GM11168 (cell line): ENCODE results near the gene FAM120B.

Experiments
- in situ Hi-C: fragments of 300-500 bp; cut with MboI; formaldehyde crosslinking; loops from one replicate; pipeline ENCODE4 v1.12.0; 2022; ENCODE audit warnings: low sequenced_read_pairs; ENCODE audit not compliant: unreplicated experiment

FAM120B gene

DNA sequence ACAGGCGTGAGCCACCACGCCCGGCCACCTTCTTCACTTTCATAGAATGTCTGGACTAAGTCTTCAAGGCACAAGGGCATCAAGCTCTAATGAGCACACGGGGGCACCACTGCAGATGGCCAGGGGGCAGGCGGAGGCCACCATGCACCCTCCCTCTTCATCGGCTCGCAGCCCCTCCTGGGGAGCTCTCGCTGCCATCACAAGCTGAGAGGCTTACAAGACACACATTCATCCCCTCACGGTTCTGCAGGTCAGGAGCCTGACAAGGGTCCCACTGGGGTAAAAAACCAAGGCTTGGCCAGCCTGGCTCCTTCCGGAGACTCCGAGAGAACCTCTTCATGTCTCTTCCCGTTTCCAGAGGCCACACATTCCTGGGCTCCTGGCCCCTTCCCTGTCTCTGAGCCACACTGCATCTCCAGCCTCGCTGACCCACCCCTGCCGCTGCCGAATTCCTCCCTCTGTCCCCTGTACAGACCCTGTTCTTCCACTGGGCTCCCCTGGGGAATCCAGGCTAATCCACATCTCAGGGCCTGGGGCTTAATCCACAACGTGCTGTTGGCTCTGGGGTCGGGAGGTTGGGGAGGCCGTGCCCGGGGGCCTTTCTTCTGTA is 35.5 kb upstream of the FAM120B start:
- in situ Hi-C loops: no loop called here

DNA sequence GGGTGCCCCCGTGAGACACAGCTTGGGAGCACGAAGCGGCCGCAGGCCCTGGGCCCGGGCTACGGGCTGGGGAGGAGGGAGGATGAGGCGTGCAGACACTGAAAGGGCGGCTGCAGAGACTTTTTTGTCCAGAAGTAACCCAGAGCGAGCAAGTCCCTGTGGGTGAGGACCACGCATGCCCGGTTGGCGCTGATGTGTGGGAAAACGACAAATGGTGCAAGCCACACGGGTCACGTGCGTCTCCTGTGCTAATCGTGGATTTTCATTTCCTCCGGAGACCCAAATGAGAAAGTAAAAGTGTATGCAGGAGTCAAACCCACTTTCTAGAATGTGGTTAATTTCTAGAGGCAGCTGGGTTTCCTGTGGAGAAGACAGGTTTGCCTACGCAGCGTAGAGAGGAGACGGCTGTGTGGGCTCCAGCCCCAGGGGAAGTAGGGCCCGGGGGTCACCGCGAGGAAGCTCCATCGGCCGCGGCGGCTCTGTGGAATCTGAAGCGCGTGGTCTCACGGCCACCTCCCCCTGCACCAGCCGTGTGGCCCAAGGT is 34.7 kb upstream of the FAM120B start:
- in situ Hi-C loops: no loop called here

DNA sequence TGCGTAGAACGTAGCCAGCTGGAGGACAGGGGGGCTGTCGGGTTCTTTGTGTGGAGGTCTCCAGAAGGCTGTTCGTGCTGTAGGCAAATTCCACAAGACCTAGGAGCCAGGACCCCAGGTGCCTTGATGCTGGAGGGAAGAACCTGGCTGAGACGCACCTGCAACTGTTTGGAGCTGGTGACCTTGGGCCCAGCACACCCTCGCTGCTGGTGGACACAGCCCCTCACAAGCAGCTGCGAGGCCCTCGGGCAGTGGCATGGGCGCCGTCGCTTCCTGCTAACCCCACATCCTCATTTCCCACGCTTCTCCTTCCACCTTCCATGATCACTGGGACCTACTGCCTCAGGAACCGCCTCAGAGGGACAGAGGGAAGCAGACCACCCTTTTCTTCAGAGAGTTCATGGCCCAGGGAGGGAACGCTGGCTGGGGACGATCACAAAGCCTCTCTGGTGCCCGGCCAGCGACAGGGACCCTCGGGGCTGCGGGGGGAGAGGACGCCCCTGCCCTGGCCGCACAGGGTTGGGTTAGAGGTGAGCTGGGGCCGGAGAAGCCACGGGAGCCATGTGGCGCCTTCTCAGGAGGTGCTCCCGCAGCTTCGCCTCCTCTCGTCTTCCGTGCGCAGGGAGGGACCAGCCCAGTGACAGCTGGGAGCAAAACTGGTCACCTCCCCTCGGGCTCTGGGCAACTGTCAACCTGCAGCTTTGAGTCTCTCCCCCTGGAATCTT is 34.1 kb upstream of the FAM120B start:
- in situ Hi-C loops: no loop called here

DNA sequence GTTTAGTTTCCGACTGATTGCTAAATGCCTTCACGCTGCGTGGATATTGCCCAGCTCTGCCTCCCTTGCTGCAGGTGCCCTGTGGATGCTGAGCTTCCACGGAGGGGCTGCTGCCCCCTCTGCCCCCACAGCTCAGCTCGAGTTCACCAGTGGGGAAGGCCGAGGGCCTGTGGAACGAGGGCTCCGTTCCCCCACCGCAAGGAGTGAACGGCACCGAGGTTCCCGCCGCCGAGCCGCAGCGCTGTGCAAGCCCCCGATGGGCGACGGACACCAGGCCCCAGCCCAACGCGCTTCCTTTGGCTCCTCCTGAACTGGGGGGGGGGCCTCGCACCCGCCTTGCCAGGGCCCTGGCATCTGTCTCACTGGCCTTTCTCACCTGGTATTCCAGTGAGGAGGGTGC is 33.4 kb upstream of the FAM120B start:
- in situ Hi-C loops: no loop called here

DNA sequence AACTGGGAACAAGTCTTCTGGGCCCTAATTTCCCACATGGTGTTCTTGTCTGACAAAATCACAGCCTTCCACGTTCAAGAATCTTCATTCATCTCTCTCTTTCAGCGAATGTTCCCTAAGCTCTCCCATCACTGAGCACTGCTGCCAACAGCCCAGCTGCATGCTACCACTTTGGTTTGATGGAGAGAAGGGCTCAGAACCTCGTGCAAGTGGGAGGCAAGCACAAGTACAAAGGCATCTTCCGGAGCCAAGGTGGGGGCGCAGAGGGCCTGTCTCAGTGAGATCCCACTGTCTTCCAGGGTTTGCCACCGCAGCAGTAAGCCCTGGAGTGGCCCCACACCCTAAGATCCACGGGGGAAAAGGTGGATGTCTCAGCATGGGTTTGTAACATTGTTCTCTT is 32.9 kb upstream of the FAM120B start:
- in situ Hi-C loops: no loop called here

DNA sequence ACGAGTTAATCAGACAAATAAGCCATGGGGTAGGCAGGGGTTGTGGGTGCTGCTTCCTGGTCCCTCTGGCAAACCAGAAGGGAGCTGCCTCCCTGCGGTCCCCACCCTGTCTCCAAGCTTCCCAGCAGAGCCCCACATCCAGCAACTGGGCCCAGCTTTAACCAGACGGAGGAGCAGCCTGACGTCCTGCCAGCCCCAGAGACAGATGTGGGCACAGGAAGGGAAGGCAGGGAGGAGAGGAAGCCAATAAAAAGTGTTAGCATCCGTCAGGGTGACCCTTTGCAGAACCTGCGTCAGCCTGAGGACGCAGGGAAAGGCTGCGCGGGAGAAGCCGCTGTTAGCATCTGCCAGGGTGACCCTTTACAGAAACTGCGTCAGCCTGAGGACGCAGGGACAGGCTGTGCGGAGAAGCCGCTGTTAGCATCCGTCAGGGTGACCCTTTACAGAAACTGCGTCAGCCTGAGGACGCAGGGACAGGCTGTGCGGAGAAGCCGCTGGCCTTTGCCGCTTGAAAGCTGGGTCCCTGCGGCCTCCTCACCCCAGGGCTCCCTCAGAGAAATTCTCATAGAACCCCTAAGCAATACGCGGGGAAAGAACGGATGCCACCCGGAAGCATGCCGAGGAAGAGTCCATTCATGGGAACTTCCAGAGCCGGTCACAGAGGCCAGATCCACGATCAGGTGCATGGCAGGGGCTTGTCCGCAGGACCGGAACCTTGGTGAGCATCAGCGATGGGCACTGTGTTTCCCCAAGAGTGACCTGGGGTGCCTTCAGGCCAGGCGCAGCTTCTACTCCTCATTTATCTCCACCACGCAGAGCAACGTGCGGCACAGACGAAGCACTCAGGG is 31.6 kb upstream of the FAM120B start:
- in situ Hi-C loops: no loop called here

DNA sequence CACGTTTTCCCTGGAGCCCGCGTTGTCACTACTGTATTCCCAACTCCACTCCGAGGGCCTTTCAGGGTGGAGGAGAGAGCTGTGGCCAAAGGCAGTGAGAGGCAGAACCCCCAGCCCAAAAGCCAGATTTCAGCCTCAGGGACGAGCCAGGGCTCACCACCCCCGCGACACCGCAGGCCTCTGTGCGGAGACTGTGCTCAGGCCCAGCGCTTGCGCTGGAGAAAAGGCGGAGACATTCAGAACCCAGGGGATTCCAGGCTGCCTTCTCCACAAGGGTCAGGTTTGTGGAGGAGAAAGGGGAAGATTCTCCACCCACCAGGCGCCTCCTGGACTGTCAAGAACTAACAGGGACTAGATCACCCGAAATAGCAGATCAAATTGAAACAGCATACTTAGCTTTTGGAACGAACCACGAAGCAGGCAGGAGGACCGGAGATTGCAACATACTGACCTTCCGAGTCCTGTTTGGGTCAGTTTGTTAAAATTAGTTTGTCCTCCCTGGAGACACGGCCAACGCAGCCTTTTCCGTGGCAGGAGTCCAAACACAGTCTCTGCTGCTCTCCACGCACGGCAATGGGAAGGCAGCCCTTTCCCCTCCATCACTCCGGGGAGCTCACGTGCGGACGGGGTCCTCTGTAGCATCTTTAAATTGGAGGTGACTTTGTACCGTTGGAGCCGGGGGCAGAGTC is 30.0 kb upstream of the FAM120B start:
- in situ Hi-C loops: no loop called here

DNA sequence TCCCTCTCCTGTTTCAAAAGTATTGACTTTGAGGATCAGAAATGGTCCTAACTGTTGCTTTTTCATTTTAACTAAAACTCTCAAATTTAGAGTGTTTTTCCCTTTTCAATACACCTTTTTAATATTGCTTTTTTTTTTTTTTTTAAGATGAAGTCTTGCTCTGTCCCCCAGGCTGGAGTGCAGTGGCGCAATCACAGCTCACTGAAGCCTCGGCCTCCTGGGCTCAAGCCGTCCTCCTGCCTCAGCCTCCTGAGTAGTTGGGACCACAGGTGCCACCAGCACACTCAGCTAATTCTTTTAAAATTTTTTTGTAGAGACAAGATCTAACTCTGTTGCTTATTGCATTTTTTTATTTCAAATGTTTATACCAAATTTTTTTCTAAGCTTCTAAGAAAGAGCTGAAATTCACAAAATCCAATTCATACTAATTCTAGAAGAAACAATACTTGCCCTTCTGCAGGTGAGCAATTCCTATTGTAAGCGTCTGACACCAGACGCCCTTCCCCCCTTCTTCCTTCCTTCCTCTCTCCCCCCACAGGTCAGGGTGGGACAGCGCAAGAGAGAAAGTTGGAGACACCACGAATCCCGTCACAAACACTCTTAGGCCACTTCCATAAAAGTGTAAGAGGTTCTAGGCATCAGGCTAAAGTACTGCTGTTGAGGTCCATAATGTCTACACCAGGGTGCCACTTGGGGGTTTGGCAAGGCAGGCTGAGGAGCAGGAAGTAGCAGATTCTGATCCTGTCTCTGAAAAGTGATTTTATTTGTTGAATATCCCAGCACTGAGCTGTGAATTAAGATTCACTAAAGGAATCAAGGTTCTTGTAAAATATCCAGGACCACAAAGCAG is 28.4 kb upstream of the FAM120B start:
- in situ Hi-C loops: no loop called here

DNA sequence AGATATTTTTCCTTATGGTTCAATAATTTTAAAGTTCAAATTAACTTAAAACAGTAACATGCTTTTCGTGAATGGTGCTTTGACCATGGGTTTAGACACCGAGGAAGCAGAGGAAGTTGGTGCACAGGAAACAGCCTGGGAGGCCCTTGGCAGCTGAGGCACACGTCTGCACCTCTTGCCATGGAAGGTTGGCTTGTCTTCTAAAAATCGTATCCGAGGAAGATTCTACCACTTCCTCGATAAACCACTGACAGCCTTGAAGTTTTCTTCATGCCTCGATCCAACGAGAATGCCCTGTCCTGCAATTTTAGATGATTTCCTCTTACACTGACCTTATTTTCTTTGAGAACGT is 27.8 kb upstream of the FAM120B start:
- in situ Hi-C loops: no loop called here

DNA sequence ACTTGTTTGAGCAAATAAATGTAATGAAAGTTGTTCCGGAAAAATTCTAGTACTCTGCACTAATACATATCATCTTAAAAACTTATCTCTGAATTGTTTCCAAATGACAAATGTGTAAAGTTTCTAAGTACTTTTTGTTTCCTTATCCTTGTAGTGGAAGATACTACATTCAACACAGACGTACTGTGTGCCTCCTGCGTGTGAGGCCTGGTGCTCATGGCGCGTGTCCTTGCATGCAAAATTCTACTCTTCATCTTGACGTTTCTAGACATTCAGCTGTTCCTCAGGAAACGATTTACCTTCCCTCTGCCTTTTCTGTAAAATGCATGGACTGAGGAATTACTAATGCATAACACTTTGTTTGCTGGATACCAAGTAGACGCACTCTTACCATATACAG is 27.1 kb upstream of the FAM120B start:
- in situ Hi-C loops: no loop called here

DNA sequence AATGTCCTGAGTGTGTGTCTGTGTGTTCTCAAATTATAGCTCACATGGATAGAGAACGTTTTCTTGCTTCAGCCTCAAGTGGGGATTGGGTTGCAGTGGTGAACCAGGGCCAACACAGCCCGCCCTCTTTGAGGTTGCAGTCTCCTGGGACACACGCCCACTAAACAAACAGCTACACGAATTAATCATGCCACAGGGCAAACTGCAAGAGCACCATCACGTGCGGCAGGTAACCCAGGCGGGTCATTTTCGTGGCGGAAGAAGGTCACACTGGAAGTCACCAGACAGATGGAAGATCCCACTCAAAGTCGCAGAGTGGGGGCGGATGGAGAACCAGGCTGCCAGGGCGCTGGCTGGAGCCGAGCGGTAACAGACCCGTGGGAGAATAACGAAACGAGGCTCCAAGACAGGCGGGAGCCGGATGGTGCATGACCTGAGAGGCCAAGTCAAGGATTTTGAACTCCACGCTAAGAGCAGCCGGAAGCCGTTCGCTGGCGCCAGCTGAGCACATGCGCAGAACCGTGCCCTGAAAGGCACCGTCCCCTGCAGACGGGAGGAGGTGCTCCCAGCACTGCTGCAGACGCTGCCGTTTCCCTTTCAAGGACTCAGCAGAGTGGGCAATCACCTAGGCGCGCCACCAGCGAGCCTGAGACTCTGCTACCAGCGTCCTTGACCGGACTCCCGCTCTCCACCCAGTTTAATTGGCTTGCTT is 26.4 kb upstream of the FAM120B start:
- in situ Hi-C loops: no loop called here

DNA sequence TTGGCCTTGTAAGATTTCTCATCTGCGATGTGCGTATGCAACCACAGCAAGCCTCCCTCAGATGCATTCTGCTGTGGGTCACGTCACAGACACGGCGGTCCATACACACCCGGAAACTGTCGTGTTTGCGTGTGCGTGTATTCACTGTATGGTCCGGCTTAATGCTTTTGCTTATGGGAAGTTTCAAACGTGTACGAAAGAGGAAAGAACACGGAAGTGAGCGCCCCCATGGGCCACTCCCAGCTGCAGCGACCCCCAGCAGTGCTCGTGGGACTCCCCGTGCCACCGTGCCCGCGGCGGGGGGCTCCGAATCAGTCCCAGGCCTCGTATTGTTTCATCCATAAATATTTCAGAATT is 25.9 kb upstream of the FAM120B start:
- in situ Hi-C loops: no loop called here

DNA sequence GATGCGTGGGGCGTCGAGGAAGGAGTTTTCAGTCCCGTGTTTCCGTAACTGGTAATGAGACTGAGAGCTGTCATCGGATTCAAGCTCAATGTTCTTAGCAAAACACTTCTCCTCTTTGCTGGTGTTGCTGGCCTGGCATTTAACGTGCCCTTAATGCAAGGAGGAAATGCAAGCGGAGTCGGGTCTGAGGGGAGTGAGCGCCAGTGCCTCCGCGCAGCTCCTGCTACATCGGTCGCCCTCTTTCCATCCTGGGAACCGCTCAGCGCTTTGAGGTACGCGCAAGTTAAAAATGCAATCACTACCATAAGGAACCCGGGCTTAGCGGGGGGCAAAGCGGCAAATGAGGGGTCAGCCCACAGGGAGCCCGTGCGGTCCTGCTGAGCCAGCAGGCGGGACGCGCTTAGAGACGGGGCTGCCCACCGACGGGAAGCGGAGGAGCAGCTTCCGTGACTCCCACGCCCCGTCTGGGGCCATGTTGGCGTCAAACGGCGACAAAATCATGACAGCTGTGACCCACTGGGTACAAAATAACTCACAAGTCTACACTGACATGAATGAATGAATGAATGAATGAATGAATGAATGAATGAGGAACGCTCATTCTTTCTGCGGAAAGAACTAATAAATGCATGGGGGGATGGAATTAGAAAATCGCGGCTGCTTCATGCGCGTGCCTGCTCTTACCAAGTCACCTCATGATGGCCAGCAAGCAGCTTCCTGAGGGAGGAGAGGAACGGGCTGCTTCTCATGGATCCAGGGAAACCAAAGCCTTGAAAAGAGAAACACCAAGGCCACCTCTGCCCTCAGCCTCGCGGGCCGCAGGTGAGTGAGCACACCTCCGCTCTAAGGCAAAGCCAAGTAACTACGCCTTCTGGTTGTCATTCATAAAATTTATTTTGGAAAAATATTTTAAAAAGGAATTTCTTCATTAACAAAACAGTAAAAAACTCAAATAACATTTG is 24.9 kb upstream of the FAM120B start:
- in situ Hi-C loops: no loop called here

DNA sequence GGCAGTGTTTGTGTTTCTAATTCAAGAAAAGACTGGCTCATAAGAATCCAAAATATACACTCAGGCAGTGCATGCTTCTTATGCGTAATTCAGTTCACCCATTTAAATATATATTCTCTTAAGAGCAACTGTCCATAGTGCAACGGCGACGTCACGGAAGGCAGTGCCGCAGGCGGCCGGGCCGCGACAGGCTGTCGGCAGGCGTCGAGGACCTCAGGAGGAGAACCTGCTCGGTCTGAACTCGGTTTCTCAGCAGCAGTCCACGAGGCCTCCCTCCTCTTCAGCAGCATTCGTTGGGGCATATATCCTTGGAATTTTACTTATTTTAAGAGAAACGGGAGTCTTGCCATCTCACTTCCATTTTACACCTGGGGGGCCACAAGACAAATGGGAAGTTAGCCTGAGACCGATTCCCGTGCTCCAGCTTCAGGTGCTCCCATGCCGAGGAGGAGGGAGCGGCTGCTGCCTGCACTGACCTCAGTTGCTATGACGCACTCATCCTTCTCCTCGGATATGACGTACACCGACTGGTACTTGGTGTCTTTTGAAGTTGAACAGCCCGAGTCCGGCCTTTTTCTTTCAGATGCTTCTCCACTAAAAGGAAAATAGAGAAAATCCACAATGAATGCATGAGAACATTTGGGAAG is 23.9 kb upstream of the FAM120B start:
- in situ Hi-C loops: no loop called here

DNA sequence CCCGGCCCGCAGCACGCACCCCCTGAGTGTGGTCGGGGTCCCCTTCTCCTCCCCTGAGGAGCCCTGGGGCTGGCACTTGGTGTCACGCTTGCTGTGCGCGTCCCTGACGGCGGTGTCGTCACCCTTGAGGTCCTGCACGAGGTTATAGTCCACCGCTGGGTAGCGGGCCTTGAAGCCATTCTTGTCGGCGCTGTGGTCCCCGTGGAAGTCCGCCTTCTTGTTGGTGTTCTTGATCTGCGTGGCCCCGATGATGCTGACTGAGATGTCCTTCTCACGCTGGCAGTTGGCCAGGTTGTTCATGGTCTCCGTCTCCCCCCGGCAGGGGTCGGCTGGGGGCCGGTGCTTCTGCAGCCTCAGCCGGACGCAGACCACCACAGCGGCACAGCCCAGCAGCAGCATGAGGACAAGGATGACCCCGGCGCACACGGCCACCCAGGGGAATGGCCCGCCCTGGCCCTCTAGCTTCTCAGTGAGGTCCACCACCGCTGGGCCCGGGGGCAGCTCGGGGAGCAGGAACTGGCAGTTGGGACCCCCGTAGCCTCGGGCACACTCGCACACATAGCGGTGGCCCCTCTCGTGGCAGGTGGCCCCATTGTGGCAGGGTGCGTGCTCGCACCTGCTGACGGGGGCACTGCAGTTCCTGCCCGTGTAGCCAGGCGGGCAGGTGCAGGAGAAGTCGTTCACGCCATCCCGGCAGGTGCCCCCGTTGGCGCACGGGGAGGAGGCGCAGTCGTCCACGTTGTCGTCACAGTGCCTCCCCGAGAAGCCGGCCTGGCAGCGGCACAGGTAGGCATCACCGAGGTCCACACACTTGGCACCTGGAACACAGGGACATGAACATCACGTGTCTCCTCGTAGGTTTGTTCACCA is 23.1 kb upstream of the FAM120B start:
- in situ Hi-C loops: no loop called here

DNA sequence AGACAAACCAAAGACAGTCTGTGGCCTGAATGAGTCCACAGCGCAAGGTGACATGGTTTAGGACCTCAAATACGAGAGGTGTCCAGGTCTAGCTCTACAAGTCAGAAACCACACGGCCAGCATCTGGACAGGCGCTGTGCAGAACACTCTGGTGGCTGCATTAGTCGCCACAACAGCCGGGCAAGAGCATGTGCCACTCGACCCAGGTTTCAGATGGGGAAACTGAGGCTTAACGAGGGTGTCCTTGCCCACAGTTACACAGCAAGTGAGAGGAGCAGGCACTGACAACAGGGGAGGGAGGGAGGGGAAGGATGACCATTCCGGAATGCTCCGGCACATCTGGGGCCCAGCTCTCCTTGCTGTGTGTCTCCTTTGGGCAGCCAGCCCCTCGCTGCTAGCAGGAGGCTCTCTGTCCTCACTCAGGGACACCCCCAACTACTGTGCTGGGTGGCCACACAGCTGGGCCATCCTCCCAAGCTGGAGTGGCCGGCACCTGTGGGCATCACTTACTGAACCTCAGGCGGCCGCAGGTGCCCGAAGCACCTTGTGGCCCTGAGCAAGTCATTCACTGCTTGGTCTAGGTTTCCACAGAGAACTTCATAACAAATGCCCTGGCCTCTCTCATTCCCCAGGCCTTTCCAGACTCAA is 22.3 kb upstream of the FAM120B start:
- in situ Hi-C loops: no loop called here
